ENCODE measurements around the gene SRP72. TPM values are rescaled to one million over a fixed set of nuclear protein-coding genes. Genes with fewer than 3 reads are reported as not detected.

The SRP72 gene
- total RNA-seq (ENCODE audit: unreplicated experiment), result 142 TPM
- long read RNA-seq, full-length matches to known transcripts, result 2 of 89 reads
- long read RNA-seq, partial matches to known transcripts, result 82 of 89 reads
- long read RNA-seq, other reads (novel, unspliced or antisense), result 5 of 89 reads

DNA sequence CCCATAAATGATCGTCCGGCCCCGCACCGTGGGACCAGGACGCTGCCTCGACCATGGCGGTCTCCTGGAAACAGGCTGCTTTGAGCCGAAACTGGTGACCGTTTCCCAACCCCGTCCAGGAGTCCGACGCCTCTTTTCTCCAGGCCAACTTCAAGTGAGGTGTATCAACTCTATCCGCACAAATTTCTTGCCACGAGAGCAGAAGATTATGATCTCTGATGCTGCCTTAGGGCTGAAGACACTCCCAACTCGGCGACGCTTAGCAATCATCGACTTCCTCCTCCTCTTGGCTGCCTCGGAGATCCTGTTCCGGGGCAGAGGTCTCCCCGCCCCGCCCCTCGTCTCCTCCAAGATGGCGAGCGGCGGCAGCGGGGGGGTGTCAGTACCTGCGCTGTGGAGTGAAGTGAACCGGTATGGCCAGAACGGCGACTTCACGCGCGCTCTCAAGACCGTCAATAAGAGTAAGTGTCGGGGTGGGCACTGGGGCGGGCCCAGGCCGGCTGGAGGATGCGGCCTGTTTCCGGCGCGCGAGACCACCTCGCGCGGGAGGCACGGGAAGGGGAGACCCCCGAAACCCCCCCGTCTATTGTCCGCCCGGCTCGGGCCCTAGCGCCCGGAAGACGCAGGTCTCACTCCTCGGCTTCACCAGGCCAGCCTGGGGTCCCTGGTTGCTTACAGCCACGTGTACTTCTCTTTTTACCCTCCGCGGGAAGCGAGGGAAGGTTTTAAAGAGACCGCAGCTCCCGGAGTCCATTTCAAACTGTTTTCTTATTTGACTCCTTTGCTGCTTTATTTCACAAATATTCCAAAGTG is at the start of gene SRP72:
SRP72 (plus strand) TSS at position 334 of the 813 bp plus-strand sequence; CDS start at position 353, 19 bp downstream.
- Mint-ChIP-seq H3K4me3 (ENCODE audit: unreplicated experiment) (peak within 1 kb of the TSS; percentile 98), H3K36me3 (ENCODE audit: low read depth, unreplicated experiment) (peaks cover 10% of the 10 kb centered on the region), H3K27ac (ENCODE audit: unreplicated experiment) (peak within 1 kb of the TSS; percentile 97), H3K27me3 (ENCODE audit: unreplicated experiment) (peaks cover 12% of the 10 kb centered on the region), H3K9me3 (ENCODE audit: unreplicated experiment) (no peaks in the 10 kb centered on the region), H3K4me1 (ENCODE audit: unreplicated experiment) (peaks cover 53% of the 10 kb centered on the region)
- peak; percentile 88 for DNase-seq (ENCODE audit: low spot score)
- no peak for TF ChIP-seq CTCF (IDR thresholded peaks at IDR 0.05; ENCODE audit: unreplicated experiment)

DNA sequence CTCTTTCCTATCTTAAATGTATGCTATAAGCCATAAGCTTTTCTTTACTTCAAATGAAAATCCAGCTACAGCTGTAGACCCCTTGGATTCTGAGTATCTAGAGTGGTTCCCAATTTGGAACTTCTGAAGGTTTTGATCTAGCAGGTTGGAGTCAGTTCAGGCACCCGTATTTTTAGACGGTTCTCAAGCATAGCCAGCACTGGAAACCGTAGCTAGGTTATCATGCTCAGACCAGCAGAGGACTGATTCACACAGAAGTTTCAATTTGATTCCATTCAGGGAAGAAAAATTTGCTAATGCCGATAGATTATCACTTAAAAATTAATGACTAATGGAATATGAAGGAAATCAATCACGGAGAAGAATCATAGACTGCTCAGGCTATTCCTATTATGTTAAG is 43.2 kb upstream of the SRP72 start:
- Mint-ChIP-seq H3K4me3 (ENCODE audit: unreplicated experiment) (no peak overlapping the region), H3K9me3 (ENCODE audit: unreplicated experiment) (no peaks in the 10 kb centered on the region), H3K4me1 (ENCODE audit: unreplicated experiment) (no peaks in the 10 kb centered on the region), H3K27ac (ENCODE audit: unreplicated experiment) (no peak overlapping the region), H3K36me3 (ENCODE audit: low read depth, unreplicated experiment) (no peaks in the 10 kb centered on the region), H3K27me3 (ENCODE audit: unreplicated experiment) (no peaks in the 10 kb centered on the region)
- DNase-seq (ENCODE audit: low spot score), result no peak
- no peak for TF ChIP-seq CTCF (IDR thresholded peaks at IDR 0.05; ENCODE audit: unreplicated experiment)

GRCh38 chr4:56424697-56425514 is 42.5 kb upstream of the SRP72 start:
- no peaks in the 10 kb centered on the region for H3K27me3 Mint-ChIP-seq (ENCODE audit: unreplicated experiment)
- H3K36me3 Mint-ChIP-seq (ENCODE audit: low read depth, unreplicated experiment), result no peaks in the 10 kb centered on the region
- H3K9me3 Mint-ChIP-seq (ENCODE audit: unreplicated experiment), result no peaks in the 10 kb centered on the region
- no peak overlapping the region for H3K4me3 Mint-ChIP-seq (ENCODE audit: unreplicated experiment)
- H3K4me1 Mint-ChIP-seq (ENCODE audit: unreplicated experiment), result no peaks in the 10 kb centered on the region
- DNase-seq (ENCODE audit: low spot score), result peak; percentile 21
- H3K27ac Mint-ChIP-seq (ENCODE audit: unreplicated experiment), result no peak overlapping the region
- peak; percentile 78 for TF ChIP-seq CTCF (IDR thresholded peaks at IDR 0.05; ENCODE audit: unreplicated experiment)

- Mint-ChIP-seq H3K9me3 (ENCODE audit: unreplicated experiment) (no peaks in the 10 kb centered on the region), H3K27me3 (ENCODE audit: unreplicated experiment) (no peaks in the 10 kb centered on the region), H3K36me3 (ENCODE audit: low read depth, unreplicated experiment) (no peaks in the 10 kb centered on the region), H3K4me1 (ENCODE audit: unreplicated experiment) (no peaks in the 10 kb centered on the region), H3K27ac (ENCODE audit: unreplicated experiment) (no peak overlapping the region), H3K4me3 (ENCODE audit: unreplicated experiment) (no peak overlapping the region)
- DNase-seq (ENCODE audit: low spot score), result no peak
- no peak for TF ChIP-seq CTCF (IDR thresholded peaks at IDR 0.05; ENCODE audit: unreplicated experiment)
Measured at GRCh38 chr4:56425518-56425917, 41.9 kb upstream of the SRP72 start.

Measured in endothelial cell (in vitro differentiated cells).